Thyroid gland (tissue), 4 donors: Measurements from ENCODE around the gene SEC22C.

Source experiments
- POLR2A ChIP-seq, 2 donors: fragments of 450-650 bp; IDR thresholded peaks; one replicate each; pipeline ENCODE4 v1.6.1; 2017; ENCODE audit warnings: antibody characterized with exemption in 2 of 2, mild to moderate bottlenecking in 2 of 2, moderate library complexity in 1 of 2
- TF ChIP-seq, protein P1 (sequence below), 6 experiments: fragments of 200-600 bp in 3 of 6; fragments of 450-650 bp in 3 of 6; sonication (generic) in 3 of 6; IDR thresholded peaks; one replicate each; pipeline ENCODE4 v1.5.1; 2016 to 2019; ENCODE audit warnings: antibody characterized with exemption in 6 of 6, mild to moderate bottlenecking in 2 of 6, inconsistent platforms in 1 of 6, moderate library complexity in 1 of 6

DNA sequence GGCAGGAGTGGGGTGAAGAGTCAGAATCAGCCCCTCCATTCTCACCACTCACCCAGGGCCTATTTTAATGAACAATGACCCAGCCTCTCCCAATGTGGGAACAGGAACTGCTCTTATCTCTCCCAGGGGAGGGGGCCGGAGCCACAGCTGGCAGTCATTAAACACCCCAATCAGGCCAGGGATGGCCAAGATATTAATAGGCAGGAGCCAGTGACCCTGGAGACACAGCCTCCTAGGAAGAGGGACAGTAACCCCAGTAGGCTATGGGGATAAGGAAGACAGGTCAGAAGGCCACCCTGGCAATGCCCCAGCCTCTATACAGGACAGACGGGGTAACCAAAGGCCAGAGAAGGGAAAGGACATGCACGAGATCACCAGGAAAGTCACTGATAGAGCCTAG is 40.7 kb downstream of the SEC22C start:
- TF ChIP-seq, protein P1, sequence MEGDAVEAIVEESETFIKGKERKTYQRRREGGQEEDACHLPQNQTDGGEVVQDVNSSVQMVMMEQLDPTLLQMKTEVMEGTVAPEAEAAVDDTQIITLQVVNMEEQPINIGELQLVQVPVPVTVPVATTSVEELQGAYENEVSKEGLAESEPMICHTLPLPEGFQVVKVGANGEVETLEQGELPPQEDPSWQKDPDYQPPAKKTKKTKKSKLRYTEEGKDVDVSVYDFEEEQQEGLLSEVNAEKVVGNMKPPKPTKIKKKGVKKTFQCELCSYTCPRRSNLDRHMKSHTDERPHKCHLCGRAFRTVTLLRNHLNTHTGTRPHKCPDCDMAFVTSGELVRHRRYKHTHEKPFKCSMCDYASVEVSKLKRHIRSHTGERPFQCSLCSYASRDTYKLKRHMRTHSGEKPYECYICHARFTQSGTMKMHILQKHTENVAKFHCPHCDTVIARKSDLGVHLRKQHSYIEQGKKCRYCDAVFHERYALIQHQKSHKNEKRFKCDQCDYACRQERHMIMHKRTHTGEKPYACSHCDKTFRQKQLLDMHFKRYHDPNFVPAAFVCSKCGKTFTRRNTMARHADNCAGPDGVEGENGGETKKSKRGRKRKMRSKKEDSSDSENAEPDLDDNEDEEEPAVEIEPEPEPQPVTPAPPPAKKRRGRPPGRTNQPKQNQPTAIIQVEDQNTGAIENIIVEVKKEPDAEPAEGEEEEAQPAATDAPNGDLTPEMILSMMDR (IDR thresholded peaks at IDR 0.05): no peak
- no peak for TF ChIP-seq POLR2A (IDR thresholded peaks at IDR 0.05)
